SK-N-MC (cell line): ENCODE measurements around the gene DMAC2.

ENCODE experiments used
- EZH2 ChIP-seq: fragments of 200-600 bp; sonication (generic); IDR thresholded peaks from one replicate; pipeline ENCODE4 v1.6.1; 2017; ENCODE audit warnings: antibody characterized with exemption
- FOXP2 ChIP-seq: optimal IDR thresholded peaks from 2 replicates; pipeline ENCODE3; 2011; ENCODE audit warnings: mild to moderate bottlenecking, moderate library complexity; ENCODE audit not compliant: insufficient read depth; ENCODE audit errors: extremely low read length, control extremely low read depth

- TF ChIP-seq EZH2 = no peak
- TF ChIP-seq FOXP2 = no peak
Measured at GRCh38 chr19:41398050-41398418, 41.7 kb downstream of the DMAC2 start.
